ENCODE results near the gene GALP.
"Not testable (repeated sequence)": the region's sequence is repeated elsewhere in the genome, so short reads cannot be mapped to it uniquely, and the experiment has no call there.

Gene GALP

DNA sequence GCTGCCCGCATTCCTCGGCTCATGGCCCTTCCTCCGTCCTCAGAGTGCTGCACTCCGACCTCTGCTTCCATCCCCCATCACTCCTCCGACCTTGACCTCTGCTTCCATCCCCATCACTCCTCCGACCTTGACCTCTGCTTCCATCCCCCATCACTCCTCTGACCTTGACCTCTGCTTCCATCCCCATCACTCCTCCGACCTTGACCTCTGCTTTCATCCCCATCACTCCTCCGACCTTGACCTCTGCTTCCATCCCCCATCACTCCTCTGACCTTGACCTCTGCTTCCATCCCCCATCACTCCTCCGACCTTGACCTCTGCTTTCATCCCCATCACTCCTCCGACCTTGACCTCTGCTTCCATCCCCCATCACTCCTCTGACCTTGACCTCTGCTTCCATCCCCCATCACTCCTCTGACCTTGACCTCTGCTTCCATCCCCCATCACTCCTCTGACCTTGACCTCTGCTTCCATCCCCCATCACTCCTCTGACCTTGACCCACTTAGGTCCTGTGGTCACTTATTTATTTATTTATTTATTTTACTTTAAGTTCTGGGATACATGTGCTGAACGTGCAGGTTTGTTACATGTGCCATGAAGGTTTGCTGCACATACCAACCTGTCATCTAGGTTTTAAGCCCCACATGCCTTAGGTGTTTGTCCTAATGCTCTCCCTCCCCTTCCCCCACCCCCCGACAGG lies 26.7 kb upstream of the GALP start:
- not testable (repeated sequence) for DNase-seq

DNA sequence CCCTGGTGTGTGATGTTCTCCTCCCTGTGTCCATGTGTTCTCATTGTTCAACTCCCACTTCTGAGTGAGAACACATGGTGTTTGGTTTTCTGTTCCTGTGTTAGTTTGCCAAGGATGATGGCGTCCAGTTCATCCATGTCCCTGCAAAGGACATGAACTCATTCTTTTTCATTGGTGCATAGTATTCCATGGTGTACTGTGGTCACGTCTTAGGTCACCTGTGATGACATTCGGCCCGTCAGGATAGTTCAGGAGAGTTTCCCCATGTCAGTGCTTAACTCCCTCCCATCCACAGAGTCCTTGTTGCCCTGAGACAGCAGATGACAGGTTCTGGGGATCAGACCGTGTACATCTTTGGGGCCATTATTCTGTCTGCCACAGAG lies 26.2 kb upstream of the GALP start:
- no peak for DNase-seq

DNA sequence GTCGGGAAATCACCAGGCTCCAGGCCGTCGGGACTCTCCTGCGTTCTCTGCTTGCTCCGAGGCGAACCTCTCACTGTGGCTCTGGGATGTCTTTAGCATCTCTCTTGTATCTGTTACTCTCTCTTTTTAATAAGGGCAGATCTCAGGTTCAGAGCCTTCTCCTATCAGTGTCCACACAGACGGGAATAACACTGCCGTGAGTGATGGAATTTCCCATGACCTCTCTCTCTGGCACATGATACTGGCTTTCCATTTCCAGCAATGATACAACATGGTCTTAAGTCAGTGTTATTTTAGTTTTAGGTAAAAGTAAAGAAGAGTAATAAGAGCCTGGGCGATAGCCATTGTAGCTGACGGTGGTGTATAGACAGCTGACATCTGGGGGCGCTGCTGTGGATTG lies 25.4 kb upstream of the GALP start:
- DNase-seq: no peak

DNA sequence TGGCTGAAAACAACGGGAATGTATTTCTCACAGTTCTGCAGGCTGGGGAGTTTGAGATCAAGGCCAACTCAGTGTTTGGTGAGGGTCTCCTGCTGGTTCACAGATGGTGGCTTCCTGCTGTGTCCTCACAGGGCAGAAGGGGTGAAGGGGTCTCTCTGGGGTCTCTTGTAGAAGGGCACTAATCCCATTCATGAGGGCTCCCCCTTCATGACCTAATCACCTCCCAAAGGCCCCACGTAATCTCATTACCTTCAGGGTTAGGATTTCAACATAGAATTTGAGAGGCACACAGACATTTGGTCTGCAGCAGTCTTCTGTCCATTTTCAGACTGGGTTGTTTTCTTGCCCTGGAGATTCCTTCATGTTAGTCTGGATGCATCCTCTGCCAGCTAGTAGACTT lies 23.2 kb upstream of the GALP start:
- DNase-seq: no peak

DNA sequence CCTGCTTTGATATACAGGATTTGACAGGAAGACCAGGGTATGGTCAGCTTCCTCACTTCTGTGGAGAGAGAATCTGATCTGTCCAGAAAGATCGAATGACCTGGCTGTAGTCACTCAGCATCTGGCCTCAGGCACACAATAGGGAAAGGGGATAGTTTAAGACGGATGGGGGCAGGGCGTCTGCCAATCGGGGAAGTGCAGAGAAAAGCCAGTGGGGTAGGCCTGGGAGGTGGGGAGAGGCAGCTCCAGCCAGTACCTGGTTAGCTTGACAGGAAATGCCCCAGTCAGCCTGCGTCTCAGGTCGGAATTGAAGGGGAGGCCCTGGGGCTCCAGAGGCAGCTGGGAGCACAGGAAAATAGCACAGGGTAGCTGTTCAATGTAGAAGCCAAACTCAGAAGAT lies 22.3 kb upstream of the GALP start:
- no peak for DNase-seq

DNA sequence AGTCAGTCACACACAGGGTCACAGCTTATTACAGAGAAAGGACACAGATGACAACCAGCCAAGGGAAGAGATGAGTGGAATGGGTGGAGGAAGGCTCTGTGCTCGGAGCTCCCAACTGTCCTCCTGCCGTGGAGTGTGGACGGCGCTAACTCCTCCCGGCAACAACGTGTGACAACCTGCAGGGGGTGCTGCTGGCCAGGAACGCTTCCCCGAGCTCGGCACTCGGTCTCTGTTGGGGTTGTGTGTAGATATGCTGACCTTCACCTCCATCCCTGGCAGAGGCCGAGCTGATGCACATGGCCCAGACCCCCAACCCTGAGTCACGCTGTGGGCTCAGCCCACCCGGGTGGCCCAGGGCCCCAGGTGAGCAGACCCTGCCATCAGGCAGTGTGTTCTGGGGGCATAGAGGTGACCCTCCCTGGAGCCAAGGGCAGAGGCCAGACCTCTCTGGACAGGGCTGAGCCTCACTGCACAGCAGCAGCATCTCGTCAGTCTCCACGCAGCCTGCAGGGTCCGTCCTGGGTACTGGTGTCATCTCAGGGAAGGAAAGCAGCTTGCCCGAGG lies 20.6 kb upstream of the GALP start:
- no peak for DNase-seq

DNA sequence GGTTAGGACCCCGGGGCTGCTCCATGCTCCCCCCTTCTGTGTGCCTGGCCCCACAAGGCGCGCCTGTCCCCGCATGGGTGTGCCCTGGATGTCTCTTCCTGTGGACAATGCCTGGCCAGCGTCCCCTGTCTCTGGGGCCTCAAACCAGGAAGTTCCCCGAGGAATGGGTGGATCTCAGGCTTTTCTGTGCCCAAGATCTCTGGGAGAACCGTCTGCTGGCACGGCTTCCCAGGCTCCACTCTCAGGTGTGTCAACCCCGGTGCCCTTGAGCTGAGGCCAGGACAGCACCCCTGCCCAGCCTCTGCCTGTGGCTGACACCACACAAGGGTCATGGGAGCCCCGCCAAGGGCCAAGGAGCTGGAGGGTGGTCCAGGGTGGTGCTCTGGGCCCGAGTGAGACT lies 19.0 kb upstream of the GALP start:
- DNase-seq: no peak

DNA sequence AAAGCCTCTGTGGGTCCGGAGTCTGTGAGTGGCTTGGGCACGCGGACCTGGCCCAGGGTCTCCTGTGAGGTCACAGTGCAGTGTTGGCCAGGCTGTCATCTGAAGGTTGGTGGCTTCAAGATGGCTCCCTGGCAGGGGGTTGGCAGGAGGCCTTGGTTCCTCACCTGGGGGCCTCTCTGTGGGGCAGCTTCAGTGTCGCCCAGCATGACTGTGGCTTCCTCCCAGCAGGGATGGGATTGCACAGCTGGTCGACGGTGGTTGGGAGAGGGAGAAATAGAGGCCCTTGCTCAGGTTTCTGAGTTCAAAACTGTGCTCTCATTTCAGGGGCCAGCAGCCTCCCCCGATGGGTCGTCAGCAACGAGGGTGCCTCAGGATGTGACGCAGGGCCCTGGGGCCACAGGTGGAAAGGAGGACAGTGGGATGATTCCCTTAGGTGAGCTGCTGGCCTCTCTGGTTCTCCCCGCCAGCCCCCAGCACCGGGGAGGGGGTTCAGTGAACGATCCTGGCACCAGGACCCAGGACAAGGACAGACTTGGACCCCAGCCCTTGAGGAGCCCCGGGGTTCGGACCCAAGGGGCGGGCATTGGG lies 17.5 kb upstream of the GALP start:
- DNase-seq: no peak

DNA sequence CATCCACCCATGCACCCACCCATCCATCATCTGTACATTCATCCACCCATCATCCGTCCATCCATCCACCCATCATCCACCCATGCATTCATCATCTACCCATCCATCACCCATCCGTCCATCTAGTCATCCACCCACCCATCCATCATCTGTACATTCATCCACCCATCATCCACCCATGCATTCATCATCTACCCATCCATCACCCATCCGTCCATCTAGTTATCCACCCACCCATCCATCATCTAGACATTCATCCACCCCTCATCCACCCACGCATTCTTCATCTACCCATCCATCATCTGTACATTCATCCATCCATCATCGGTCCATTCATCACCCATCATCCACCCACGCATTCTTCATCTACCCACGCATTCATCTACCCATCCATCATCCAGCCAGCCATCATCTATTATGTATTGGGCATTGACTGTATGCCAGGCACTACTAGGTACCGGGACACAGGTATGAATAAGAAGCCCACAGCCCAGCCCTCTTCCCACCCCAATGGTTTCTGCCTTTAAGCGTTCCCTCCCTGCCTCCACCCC lies 16.7 kb upstream of the GALP start:
- DNase-seq: no peak

DNA sequence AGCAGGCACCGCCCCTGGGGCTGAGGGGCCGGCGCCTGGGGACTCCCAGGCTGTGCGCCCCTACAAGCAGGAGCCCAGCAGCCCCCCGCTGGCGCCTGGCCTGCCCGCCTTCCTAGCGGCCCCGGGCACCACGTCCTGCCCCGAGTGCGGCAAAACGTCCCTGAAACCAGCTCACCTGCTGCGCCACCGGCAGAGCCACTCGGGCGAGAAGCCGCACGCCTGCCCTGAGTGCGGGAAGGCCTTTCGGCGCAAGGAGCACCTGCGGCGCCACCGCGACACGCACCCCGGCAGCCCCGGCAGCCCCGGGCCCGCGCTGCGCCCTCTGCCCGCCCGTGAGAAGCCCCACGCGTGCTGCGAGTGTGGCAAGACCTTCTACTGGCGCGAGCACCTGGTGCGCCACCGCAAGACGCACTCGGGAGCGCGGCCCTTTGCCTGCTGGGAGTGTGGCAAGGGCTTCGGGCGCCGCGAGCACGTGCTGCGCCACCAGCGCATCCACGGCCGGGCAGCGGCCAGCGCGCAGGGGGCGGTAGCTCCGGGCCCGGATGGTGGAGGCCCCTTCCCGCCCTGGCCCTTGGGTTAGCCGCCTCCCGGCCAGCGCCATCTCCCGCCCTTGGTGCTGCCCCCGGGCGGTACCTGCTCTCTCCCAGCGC lies 16.1 kb upstream of the GALP start:
- DNase-seq: no peak

DNA sequence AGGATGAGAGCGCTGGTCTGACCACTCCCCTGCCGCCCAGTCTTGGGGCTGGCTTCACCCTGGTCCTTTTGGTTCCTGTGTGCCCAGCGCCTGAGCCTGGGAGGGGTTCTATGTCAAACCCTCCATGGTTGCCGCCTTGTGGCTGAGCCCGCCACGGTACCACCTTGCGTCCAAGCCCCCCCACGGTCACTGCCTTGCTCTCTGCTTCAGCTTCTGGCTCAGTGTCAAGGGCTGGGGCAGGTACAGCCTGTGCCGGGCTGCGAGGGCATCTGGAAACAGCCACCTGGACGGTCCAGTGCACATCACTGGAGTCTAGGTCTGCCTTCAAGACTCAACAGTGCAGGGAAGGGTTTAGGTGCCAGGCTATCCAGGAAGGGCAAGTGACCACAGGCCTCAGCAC lies 14.3 kb upstream of the GALP start:
- DNase-seq: no peak

DNA sequence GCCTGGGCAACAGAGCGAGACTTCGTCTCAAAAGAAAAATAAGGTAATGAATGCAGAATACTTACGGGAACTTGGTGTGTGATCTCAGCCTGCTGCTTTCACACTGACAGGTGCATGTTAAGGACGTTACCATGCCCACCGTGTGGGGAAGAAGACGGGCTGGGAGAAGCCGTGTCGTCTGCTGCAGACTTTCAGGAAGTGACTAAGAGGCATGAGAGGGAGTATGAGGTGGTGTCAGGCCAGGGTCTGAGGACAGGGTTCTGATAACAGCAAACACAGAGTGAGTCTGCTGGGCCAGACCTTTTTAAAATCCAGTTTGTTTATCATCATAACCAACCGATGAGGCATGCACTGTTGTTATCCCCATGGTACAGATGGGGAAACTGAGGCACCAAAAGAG lies 13.6 kb upstream of the GALP start:
- no peak for DNase-seq

DNA sequence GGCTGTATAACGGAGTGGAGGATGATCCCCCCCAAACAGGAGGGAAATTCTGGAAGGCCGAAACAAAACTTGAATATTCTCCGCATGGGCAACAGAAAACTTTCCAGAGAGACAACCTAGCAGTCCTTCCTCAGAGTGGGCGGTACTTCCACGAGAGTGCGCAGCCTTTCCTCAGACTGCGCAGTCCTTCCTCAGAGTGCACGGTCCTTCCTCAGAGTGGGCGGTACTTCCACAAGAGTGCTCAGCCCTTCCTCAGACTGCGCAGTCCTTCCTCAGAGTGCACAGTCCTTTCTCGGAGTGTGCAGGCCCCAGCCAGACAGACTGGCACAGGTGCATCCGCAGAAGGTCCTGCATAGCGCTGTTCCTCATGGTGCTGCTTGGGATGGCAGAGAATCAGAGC lies 12.7 kb upstream of the GALP start:
- no peak for DNase-seq

DNA sequence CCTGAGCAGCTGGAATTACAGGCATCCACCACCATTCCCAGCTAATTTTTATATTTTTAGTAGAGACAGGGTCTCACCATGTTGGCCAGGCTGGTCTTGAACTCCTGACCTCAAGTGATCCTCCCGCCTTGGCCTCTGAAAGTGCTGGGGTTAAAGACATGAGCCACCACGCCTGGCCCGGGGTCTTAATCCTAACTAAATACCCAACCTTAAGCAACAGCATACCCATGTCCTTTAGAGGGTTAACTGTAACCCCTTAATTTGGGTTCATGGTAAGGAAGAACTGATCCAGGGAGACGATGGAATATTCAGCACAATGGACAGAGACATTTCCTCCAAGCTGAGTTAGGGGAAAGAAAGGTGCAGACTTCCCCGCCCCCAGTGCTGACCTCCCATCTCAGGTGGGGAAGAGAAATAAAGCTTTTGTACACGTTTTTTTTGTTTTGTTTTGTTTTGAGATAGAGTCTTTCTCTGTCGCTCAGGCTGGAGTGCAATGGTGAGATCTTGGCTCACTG lies 8.7 kb upstream of the GALP start:
- no peak for DNase-seq

DNA sequence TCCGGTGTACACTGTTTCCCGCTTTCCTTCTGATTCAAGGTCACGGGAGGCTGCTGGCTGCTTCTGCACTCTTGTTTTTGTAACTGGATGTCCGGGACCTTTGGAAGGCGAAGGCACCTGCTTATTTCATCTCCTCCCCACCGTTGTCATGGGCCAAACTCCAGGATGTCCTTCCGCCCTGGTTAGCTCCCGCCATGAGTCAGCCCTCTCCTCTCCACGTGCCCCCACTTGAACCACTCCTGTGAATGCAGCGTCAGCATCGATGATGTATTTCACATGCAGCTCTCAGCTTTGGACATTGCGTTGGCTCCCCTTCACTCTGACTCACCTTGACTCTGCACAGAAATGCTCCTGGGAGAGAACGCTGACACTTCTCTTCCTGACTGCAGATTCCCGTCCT lies 5.5 kb upstream of the GALP start:
- no peak for DNase-seq

DNA sequence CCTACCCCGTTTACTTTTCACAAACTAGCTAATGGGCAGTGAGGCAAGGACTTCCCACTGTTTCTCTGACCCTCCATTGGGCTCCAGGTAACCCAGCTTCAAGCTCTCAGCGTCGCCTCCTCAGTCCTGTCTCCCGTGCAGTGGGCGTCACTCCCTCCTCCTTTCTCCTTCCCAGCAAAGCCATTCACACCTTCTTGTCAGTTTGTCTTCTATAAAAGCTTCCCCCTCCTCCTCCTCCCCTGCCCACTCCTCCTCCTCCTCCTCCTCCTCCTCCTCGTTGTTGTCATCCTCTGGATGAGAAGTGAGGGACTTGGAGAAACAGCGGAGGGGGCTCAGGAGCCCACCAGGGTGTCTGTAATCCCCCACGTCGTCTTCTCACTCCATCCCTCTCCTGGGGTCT lies 1.7 kb upstream of the GALP start:
- DNase-seq: no peak

DNA sequence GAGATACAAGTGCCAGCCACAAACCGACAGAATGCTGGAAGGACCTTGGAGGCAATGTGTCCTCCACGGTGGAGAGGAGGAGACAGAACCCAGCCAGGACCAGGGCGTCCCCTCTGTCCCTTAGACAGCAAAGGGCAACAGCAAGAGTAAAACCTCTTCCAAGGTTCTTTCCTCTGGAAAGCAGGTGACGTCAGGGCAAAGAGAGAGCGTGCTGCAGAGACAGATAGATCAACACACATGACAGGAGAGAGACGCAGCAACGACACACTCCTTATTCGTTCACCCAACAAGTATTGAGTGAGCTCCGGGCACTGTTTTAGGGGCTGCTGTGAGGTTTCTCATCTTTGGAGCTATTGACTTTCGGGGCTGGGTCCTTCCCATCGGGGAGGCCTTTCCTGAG lies 1.3 kb upstream of the GALP start:
- DNase-seq: no peak

DNA sequence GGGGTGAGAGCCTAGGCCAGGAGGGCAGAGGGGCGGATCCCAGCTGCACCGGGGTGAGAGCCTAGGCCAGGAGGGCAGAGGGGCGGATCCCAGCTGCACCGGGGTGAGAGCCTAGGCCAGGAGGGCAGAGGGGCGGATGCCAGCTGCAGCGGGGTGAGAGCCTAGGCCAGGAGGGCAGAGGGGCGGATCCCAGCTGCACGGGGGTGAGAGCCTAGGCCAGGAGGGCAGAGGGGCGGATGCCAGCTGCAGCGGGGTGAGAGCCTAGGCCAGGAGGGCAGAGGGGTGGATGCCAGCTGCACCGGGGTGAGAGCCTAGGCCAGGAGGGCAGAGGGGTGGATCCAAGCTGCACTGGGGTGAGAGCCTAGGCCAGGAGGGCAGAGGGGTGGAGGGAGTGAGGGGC lies 502 bp downstream of the GALP start:
- not testable (repeated sequence) for DNase-seq

DNA sequence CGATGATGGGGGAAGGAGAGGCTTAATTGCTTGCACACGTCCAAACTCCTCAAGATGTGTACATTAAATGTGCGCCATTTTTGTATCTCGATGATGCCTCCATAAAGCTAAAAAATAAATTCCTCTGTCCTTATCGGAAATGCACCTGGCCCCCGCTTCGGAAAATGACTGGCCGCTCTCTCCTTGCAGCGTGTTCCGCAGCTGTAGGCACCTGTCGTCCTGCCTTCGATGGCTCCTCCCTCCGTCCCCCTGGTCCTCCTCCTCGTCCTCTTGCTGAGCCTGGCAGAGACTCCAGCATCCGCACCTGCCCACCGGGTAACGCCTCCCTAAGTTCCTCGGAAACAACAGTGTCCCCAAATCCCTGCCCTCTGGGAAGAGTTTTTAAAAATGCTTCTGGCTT lies 1.1 kb downstream of the GALP start:
- no peak for DNase-seq

DNA sequence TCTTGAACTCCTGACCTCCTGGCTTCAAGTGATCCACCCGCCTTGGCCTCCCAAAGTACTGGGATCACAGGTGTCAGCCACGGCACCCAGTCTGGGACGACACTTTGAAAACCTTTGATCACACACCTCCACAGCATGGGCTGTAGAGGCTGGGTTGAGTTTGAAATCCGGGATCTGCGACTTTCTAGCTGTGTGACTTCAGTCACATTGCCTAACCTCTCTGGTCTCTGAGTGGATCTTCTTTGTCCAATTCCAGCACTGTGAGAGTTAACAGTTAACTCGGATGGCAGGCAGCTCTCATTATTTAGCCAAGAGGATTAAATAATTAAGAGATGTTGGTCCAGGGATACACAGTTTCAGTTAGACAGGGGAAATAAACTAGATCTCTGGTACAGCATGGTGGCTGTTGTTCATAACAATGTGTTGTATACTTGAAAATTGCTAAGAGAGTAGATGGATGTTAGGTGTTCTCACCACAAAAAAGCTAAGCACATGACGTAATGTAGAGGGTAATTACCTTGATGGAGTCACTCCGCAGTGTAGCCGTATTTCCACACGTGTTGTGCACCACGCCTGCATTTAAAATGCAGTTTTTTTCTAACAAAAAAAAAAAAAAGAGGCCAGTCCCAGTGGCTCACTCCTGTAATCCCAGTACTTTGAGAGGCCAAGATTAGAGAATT lies 1.9 kb downstream of the GALP start:
- DNase-seq: no peak

DNA sequence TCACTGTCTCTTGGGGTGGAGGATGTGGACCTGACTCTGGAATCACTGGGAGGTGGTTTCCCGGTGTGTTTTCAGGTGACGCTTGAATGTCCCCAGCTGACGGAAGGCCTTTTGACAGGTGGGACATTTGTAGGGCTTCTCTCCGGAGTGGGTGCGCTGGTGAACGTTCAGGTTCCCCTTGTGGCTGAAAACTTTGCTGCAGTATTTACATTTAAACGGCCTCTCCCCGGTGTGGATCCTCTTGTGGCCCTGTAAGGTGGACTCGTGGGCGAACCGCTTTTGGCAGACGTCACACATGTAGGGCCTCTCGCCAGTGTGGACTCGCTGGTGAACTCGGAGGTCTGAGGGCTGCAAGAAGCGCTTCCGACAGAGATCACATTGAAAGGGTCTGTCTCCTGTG lies 14.0 kb downstream of the GALP start:
- DNase-seq: no peak

DNA sequence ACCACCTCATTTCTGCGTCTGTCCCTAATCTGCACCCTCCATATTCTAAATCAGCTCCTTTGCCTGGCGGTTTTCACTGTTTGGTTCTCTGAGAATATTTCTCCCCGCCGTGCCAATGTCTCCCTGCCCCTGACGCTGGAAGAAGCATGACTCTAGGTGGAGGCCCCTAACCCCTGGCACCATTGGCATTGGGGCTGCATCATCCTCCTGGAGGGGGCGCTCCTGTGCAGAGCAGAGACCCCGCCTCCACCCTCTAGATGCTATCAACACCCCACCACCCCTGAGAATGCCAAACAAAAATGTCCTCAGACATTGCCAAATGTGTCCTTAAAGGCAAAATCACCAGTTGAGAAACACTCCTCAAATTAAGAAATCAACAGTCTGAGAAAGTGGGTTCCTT lies 15.3 kb downstream of the GALP start:
- no peak for DNase-seq

DNA sequence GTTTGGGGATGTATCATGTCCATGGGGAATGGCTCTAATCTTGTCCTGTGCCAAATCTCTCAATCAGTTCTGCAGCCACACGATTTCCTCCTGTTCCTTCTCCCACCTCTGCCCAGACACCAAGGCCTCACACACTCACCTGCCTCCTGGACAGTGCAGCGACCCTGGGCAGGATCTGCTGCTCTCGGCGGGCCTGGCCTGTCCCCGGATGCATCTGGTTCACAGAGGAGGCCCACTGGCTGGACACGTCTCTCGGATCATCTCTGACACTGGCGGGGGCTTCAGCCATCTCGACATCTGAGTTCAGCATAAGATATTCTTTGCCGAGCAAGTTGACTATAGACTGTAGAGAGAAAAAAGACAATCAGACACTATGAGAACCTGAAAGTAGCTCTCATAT lies 15.9 kb downstream of the GALP start:
- DNase-seq: no peak
